Esophagus squamous epithelium (tissue), 4 donors: ENCODE data around the gene RCAN3.

Source experiments
- CTCF ChIP-seq, 6 experiments: fragments of 450-650 bp in 4 of 6; fragments of 200-600 bp in 2 of 6; sonication (generic) in 2 of 6; IDR thresholded peaks; one replicate each; pipeline ENCODE4 v1.5.1; 2016 to 2019; ENCODE audit warnings: antibody characterized with exemption in 6 of 6, mild to moderate bottlenecking in 4 of 6, moderate library complexity in 4 of 6
- POLR2A ChIP-seq, 4 donors: fragments of 450-650 bp; IDR thresholded peaks; one replicate each; pipeline ENCODE4 v1.6.1; 2017; ENCODE audit warnings: antibody characterized with exemption in 4 of 4, mild to moderate bottlenecking in 4 of 4, moderate library complexity in 3 of 4

GRCh38 chr1:24572301-24572700, 69.7 kb downstream of the RCAN3 start:
- TF ChIP-seq CTCF (IDR thresholded peaks at IDR 0.05) (no peak), POLR2A (IDR thresholded peaks at IDR 0.05) (no peak)
